Fibroblast of lung (primary cell): ENCODE data around the gene UNC5A. TPM values are rescaled to one million over a fixed set of nuclear protein-coding genes. Genes with fewer than 3 reads are reported as not detected.

ENCODE experiments used
- DNase-seq, 2 donors: peaks; one replicate each; pipeline versions ENCODE4 v3.0.0 to v3.0.0-alpha.2; 2010; ENCODE audit warnings: low read depth in 2 of 2
- H2AFZ ChIP-seq: 2 replicates; pipeline ENCODE4 v1.5.1; 2012; ENCODE audit warnings: low read length, control low read depth, inconsistent platforms
- H3K27ac ChIP-seq: 2 replicates; pipeline ENCODE4 v1.5.1; 2011; ENCODE audit warnings: low read length, control low read depth; ENCODE audit not compliant: insufficient read depth
- H3K27me3 ChIP-seq: 2 replicates; pipeline ENCODE4 v1.5.1; 2011; ENCODE audit warnings: mild to moderate bottlenecking, low read length; ENCODE audit not compliant: control insufficient read depth, insufficient read depth
- H3K36me3 ChIP-seq: 2 replicates; pipeline ENCODE4 v1.5.1; 2011; ENCODE audit warnings: low read length; ENCODE audit not compliant: control insufficient read depth, insufficient read depth
- H3K4me1 ChIP-seq: 2 replicates; pipeline ENCODE4 v1.5.1; 2011; ENCODE audit warnings: low read length; ENCODE audit not compliant: control insufficient read depth, insufficient read depth; ENCODE audit errors: extremely low read depth
- H3K4me2 ChIP-seq: 2 replicates; pipeline ENCODE4 v1.5.1; 2011; ENCODE audit warnings: low read length, control low read depth; ENCODE audit not compliant: insufficient read depth; ENCODE audit errors: extremely low read depth
- H3K4me3 ChIP-seq, 4 experiments: fragments of 200-600 bp in 1 of 4; sonication (generic) in 1 of 4; replicated peaks in 1 of 4; 2 replicates each; pipeline ENCODE4 v1.5.1; 2011 to 2016; ENCODE audit warnings: low read length in 4 of 4, low read depth in 3 of 4, mild to moderate bottlenecking in 3 of 4, control low read depth in 2 of 4, inconsistent platforms in 1 of 4, mixed read lengths in 1 of 4; ENCODE audit not compliant: insufficient read depth in 1 of 4; ENCODE audit errors: control extremely low read depth in 1 of 4
- H3K79me2 ChIP-seq: 2 replicates; pipeline ENCODE4 v1.5.1; 2012; ENCODE audit warnings: mild to moderate bottlenecking, low read length, inconsistent platforms; ENCODE audit not compliant: control insufficient read depth, insufficient read depth
- H3K9ac ChIP-seq: 2 replicates; pipeline ENCODE4 v1.5.1; 2011; ENCODE audit warnings: mild to moderate bottlenecking, low read length, control low read depth; ENCODE audit not compliant: insufficient read depth
- H3K9me3 ChIP-seq: 2 replicates; pipeline ENCODE4 v1.5.1; 2012; ENCODE audit warnings: low read depth, low read length; ENCODE audit not compliant: control insufficient read depth, insufficient read depth
- H4K20me1 ChIP-seq: 2 replicates; pipeline ENCODE4 v1.5.1; 2011; ENCODE audit warnings: low read length; ENCODE audit not compliant: control insufficient read depth, insufficient read depth; ENCODE audit errors: extremely low read depth
- CTCF ChIP-seq, 2 donors: IDR thresholded peaks in 1 of 2; conservative IDR thresholded peaks in 1 of 2; 1 replicate in 1 of 2; 2 replicates in 1 of 2; pipeline ENCODE4 v1.5.1; 2011 to 2012; ENCODE audit warnings: low read length in 2 of 2, control low read depth in 1 of 2, inconsistent platforms in 1 of 2, low read depth in 1 of 2, mild to moderate bottlenecking in 1 of 2
- EZH2 ChIP-seq: IDR thresholded peaks from 2 replicates; pipeline ENCODE4 v1.5.1; 2012; ENCODE audit warnings: low read length, control low read depth, mild to moderate bottlenecking; ENCODE audit errors: missing control alignments
- polyA plus RNA-seq, 2 donors: library from polyadenylated mRNA; depleted of rRNA in 1 of 2; stranded (reverse) in 1 of 2; unstranded in 1 of 2; fragments of >200 nt; gene quantifications; 2 replicates each; pipeline ENCODE4 v1.2.1, GENCODE V29; 2011 to 2012; ENCODE audit warnings: missing spikeins in 1 of 2
- total RNA-seq: library from RNA; depleted of rRNA; stranded (reverse); fragments of >200 nt; gene quantifications from 2 replicates; pipeline ENCODE4 v1.2.1, GENCODE V29; 2014

UNC5A gene
- total and polyA plus RNA-seq, 2 donors (not counting 1 experiment from before 2014, with no cell fraction given) = not detected

GRCh38 chr5:176847148-176847547, 36.8 kb downstream of the UNC5A start:
- H3K27me3 ChIP-seq = peaks cover 23% of the 10 kb centered on the region
- H3K27ac ChIP-seq = no peak overlapping the region
- no peak overlapping the region for H3K9ac ChIP-seq
- H3K4me3 ChIP-seq = no peak overlapping the region
- no peaks in the 10 kb centered on the region for H3K4me1 ChIP-seq
- no peak overlapping the region for H2AFZ ChIP-seq
- no peak for TF ChIP-seq EZH2
- no peak for TF ChIP-seq CTCF (conservative IDR thresholded peaks at IDR 0.05 in 1 of 2, IDR thresholded peaks at IDR 0.05 in 1 of 2; ENCODE audit: low read depth in 1 of 2, low read length in 2 of 2)
- no peaks in the 10 kb centered on the region for H3K9me3 ChIP-seq
- no peaks in the 10 kb centered on the region for H4K20me1 ChIP-seq
- no peak for DNase-seq
- no peaks in the 10 kb centered on the region for H3K79me2 ChIP-seq
- no peaks in the 10 kb centered on the region for H3K36me3 ChIP-seq
- H3K4me2 ChIP-seq = no peak overlapping the region

GRCh38 chr5:176847726-176848290, 37.4 kb downstream of the UNC5A start:
- Histone ChIP-seq H3K4me3 (no peak overlapping the region), H3K9me3 (no peaks in the 10 kb centered on the region), H3K4me2 (no peak overlapping the region), H2AFZ (no peak overlapping the region), H3K27me3 (peaks cover 23% of the 10 kb centered on the region), H3K27ac (no peak overlapping the region), H3K4me1 (no peaks in the 10 kb centered on the region), H3K9ac (no peak overlapping the region), H3K36me3 (no peaks in the 10 kb centered on the region), H3K79me2 (no peaks in the 10 kb centered on the region), H4K20me1 (no peaks in the 10 kb centered on the region)
- no peak for DNase-seq
- TF ChIP-seq CTCF (conservative IDR thresholded peaks at IDR 0.05 in 1 of 2, IDR thresholded peaks at IDR 0.05 in 1 of 2; ENCODE audit: low read depth in 1 of 2, low read length in 2 of 2) (no peak), EZH2 (no peak)

DNA sequence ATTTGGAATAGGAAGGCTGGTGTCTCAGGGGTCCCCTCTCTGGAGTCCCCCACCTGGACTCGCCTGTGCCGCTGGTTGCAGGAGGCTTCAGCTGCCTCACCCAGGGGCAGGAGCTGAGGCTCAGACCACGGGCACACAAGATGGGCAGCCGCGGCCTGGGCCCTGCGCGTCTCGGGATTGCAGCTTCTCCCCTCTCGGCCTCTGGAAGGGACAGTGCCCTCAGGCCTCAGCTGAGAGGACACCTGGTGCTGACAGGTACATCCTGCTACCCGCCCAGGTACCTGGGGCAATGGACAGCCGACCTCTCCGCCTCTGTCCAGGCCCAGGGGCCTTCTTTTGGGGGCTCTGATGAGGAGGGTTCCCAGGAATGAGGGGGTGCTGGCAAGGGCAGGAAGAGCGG, 38.3 kb downstream of the UNC5A start:
- Histone ChIP-seq H3K27ac (no peak overlapping the region), H3K4me1 (no peaks in the 10 kb centered on the region), H2AFZ (no peak overlapping the region), H3K9ac (no peak overlapping the region), H3K36me3 (no peaks in the 10 kb centered on the region), H3K4me2 (no peak overlapping the region), H3K9me3 (no peaks in the 10 kb centered on the region), H3K79me2 (no peaks in the 10 kb centered on the region), H3K4me3 (no peak overlapping the region), H3K27me3 (peaks cover 21% of the 10 kb centered on the region), H4K20me1 (no peaks in the 10 kb centered on the region)
- TF ChIP-seq CTCF (conservative IDR thresholded peaks at IDR 0.05 in 1 of 2, IDR thresholded peaks at IDR 0.05 in 1 of 2; ENCODE audit: low read depth in 1 of 2, low read length in 2 of 2) = no peak
- TF ChIP-seq EZH2 = no peak
- no peak for DNase-seq
